NCI-H2107 treated with DMSO at 0.1 percent for 48 hours (cell line): ENCODE measurements around the gene USB1.
"Not testable (repeated sequence)": the region's sequence is repeated elsewhere in the genome, so short reads cannot be mapped to it uniquely, and the experiment has no call there.

Source experiments
- DNase-seq: peaks from one replicate; lab custom pipeline; 2025; ENCODE audit not compliant: unreplicated experiment; lab: John Stamatoyannopoulos, UW

USB1 gene

GRCh38 chr16:57969451-57970123 lies 31.6 kb upstream of the USB1 start:
- no peak for DNase-seq

DNA sequence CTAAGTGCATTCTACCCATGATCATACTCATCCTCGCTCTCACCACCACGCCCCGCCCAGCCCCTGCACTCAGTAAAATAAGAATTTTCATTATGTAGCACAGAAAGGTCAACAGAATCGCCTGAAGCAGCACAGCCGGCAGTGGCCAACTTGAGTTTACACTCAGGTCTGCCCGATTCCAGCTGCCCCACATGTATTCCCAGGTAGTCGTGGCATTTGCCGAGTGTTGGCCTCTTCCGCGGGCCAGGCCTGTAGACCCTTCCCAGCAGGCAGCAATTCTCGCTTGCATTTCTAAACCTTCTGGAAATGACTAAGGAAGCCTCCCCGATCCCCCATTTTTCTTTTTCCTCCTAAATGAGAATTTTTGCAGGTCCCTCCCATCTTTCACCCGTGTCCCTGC lies 30.9 kb upstream of the USB1 start:
- no peak for DNase-seq

DNA sequence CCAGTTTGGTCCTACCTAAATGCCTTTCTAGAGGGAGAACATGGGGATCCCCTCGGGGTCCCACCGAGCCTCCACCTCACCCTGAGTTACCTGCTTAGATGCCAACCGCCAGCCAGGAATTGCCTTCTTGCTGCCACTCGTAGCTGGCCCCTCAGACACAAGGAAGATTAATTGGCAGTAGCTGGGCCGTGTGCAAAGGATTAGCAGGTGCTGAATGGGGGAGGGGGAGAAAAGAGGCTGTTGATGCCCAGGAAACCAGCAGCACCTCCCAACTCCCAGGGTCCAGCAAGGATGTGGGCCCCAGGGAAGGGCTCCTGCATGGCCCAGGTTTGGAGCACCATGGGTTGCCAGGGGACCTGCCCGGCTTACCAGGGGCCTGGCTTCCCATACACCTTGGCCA lies 30.2 kb upstream of the USB1 start, which contains the start of gene CNGB1:
Gene CNGB1, minus strand, starts transcription at position 159 of the 400 bp plus-strand sequence. CDS start 3,842 bp downstream, outside the sequence.
- no peak for DNase-seq

GRCh38 chr16:57971848-57972247 lies 29.4 kb upstream of the USB1 start:
- no peak for DNase-seq

- no peak for DNase-seq
These were observed 28.9 kb upstream of the USB1 start for GRCh38 chr16:57972306-57972705.

DNA sequence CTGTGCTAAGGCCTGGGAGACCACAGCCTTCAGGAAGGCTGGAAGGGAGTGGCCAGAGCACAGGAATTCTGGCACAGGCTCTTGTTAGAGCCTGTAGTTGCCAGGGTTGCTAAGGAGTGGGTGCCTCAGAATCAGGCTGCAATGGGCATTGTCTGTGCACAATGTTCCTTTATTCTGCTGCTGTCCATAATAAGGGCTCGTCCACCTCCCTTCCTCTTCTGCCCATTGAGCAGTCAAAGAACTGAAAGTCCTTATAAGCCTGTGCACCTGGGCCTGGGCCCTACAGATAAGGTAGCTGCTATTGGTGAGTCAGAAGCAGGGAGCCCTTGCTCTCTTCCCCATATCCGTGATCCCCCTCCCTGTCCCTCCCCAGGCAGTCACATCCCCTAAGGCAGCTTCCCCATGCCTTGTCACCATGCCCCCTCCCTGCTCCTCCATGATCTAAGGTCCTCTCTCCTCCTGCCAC lies 24.8 kb upstream of the USB1 start:
- DNase-seq = no peak

DNA sequence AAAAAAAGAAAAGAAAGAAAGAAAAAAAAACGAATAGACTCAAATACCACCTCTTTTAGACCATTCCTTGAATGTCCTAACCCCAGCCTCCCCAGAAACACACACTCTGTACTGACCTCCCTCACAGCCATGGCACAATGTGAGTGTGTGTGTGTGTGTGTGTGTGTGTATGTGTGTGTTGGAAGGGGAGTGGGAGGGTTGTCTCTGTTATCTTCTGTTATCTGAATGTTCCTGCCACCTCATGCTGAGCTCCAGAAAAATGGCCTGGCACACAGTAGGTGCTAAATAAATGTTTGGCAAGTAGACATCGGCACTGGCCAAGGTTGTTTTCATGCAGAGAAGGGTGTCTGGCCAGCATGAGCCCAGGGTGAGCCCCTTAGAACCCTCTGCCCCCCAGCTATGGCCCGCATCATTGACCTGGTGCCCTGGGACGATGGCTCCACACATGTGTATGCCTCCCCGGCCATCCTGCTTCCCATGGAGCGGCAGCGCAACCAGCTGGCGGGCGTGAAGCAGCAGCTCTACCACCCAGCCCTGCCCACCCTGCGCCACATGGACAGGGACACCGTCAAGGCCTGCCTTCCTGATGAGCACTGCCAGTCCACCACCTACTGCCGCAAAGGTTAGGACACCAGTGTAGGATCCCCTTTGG lies 23.7 kb upstream of the USB1 start:
- DNase-seq = no peak

- not testable (repeated sequence) for DNase-seq
These were observed 23.1 kb upstream of the USB1 start for GRCh38 chr16:57978070-57978465.

DNA sequence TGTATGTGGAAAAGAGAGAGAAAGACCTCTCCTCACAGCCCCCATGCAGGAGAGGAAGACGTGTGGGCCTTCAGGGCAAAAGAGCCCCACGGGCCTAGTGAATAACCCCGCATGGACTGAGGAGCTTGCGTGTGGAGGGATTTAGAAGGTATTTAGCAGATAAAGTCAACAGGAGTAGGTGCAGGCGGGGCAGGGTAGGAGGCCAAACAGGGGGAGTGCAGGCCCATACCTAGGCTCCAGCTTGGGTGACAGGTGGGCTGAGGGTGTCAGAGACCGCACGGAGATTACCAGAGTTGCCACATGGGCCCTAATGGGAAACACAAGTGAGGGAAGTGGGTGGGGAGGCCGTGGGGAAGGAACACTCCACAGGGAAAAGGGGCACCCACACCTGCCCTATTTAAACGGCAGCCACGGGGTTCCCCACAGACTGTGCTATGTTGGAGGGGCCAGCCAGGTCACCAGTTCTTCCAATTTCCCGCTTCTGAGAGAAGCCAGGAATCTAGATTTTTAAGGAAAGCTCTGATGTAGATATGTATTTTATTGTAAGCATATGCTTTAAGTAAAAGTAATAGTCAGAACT lies 22.1 kb upstream of the USB1 start:
- no peak for DNase-seq

GRCh38 chr16:57981636-57982035 lies 19.6 kb upstream of the USB1 start:
- no peak for DNase-seq

DNA sequence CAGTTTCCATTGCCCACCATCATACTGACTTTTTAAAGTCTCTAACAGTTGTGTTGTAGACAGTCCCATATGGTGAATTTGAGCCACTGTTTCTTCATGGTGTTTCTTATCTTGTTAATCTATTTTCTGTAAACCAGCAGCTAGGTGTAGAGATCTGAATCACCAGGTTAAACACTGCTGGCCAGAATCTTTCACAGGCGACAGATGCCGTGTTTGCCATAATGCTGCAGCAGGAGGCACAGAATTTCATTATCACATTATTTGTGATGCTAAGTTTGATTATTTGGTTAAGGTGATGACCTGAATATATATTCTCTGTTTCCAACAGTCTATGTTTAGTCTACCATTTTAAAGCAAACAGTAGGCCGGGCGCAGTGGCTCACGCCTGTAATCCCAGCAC lies 18.8 kb upstream of the USB1 start:
- no peak for DNase-seq

GRCh38 chr16:57984443-57985203 lies 16.6 kb upstream of the USB1 start:
- DNase-seq = no peak

DNA sequence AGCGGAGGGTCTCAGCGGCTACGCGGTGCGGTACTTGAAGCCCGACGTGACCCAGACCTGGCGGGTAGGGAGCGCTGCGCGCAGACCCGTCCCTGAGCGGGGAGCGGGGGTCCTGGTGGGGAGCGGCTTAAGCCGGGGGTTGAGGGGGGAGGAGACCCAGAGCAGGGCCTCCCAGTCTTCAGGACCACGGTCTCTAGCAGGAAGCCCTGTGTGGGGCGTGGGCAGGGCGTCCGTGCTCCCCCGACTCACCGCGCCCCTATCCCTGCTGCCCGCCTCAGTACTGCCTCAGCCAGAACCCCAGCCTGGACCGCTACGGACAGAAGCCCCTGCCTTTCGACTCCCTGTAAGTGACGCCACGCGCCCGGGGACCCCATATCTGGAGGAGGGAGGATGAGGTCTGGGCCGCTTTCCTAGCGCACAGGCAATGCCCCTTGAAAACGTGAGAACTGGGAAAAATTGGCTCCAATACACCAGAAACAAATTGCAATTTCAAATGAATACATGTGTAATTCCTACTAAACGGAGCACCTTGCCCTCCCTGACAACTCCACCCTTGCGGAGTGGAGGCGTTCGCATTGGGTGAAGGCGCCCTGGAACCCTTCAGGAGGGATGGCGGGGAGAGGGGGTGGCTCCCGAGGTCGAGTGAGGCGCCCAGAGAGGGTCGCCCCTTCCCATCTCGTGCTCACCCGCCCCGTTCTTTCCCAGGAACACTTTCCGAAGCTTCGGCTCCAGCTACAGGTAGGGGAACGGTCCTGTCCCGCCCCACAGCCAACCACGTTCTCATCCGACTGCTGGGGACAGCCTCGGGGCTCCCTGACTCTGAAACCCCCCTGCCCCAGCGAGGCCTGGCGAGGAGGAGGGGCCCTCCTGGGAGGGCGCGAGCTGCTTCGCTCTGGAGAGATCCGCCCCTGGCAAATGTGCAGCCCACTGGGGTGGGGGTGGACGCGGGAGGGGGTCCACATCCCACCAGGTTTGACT lies 15.7 kb upstream of the USB1 start:
- no peak for DNase-seq

DNA sequence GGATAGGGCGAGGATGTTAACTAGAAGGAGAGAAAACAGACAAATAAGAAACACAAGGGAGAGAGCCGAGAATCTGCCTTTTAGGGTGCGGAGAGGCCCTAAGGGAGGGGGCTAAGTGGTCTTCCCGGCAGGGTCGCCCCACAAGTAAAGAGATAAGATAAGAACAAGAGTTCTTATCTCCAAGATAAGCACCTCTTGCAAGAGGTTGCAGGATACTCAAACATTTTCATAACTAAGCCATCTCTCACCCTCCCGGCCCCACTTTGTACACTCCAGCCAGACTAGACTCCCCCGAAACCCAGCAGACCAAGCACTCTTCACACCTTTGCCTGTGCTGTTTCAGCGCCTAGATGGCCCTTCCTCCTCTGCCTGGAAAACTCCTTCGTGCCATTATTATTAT lies 15.0 kb upstream of the USB1 start:
- no peak for DNase-seq

GRCh38 chr16:57987441-57988177 lies 13.6 kb upstream of the USB1 start:
- no peak for DNase-seq

GRCh38 chr16:57988929-57989328 lies 12.3 kb upstream of the USB1 start:
- peak; percentile 15 for DNase-seq

GRCh38 chr16:57991551-57992059 lies 9.6 kb upstream of the USB1 start:
- DNase-seq = no peak

GRCh38 chr16:57992084-57992483 lies 9.1 kb upstream of the USB1 start:
- DNase-seq = no peak

GRCh38 chr16:57993438-57993837 lies 7.8 kb upstream of the USB1 start:
- no peak for DNase-seq

- no peak for DNase-seq
These were observed 7.3 kb upstream of the USB1 start for GRCh38 chr16:57993897-57994296.
